GM18858 (cell line): ENCODE results near the gene FAM234A.
A peak's percentile ranks its signal among the peaks of the same experiment; 100 is the strongest.
"Not testable (repeated sequence)": the region's sequence is repeated elsewhere in the genome, so short reads cannot be mapped to it uniquely, and the experiment has no call there.

Experiments used
- ATAC-seq: cut with Tn5 transposase; IDR thresholded peaks from one replicate; pipeline ENCODE4 v1.9.1; 2021; ENCODE audit not compliant: unreplicated experiment

The FAM234A gene

GRCh38 chr16:234468-235305 is at the start of gene FAM234A:
TSS of gene FAM234A (plus strand) at chr16:234821. CDS start at chr16:254414, 19,593 bp downstream.
- ATAC-seq, result peak; percentile 66

GRCh38 chr16:185213-185612 is 49.4 kb upstream of the FAM234A start:
- no peak for ATAC-seq

- ATAC-seq, result no peak
These were observed 48.9 kb upstream of the FAM234A start for GRCh38 chr16:185691-186090.

GRCh38 chr16:187330-187729 is 47.3 kb upstream of the FAM234A start:
- ATAC-seq, result no peak

- no peak for ATAC-seq
These were observed 45.9 kb upstream of the FAM234A start for GRCh38 chr16:188674-189073.

GRCh38 chr16:189604-190186 is 44.9 kb upstream of the FAM234A start:
- no peak for ATAC-seq

GRCh38 chr16:191831-192230 is 42.8 kb upstream of the FAM234A start:
- no peak for ATAC-seq

GRCh38 chr16:192686-193085 is 41.9 kb upstream of the FAM234A start:
- no peak for ATAC-seq

GRCh38 chr16:193441-193840 is 41.2 kb upstream of the FAM234A start:
- ATAC-seq, result no peak

- ATAC-seq, result no peak
These were observed 40.1 kb upstream of the FAM234A start for GRCh38 chr16:194516-194915.

- no peak for ATAC-seq
These were observed 34.2 kb upstream of the FAM234A start for GRCh38 chr16:200388-200787.

GRCh38 chr16:203246-203645 is 31.4 kb upstream of the FAM234A start:
- no peak for ATAC-seq

GRCh38 chr16:204046-204445 is 30.6 kb upstream of the FAM234A start:
- ATAC-seq, result not testable (repeated sequence)

- ATAC-seq, result not testable (repeated sequence)
These were observed 25.3 kb upstream of the FAM234A start for GRCh38 chr16:209359-209758.

- not testable (repeated sequence) for ATAC-seq
These were observed 22.9 kb upstream of the FAM234A start for GRCh38 chr16:211631-212180.

- ATAC-seq, result no peak
These were observed 21.6 kb upstream of the FAM234A start for GRCh38 chr16:212999-213398.

- ATAC-seq, result no peak
These were observed 14.6 kb upstream of the FAM234A start for GRCh38 chr16:220021-220420.

- ATAC-seq, result no peak
These were observed 6.3 kb upstream of the FAM234A start for GRCh38 chr16:228151-228851.

- peak; percentile 55 for ATAC-seq
These were observed 5.5 kb upstream of the FAM234A start, which contains the start of gene LUC7L for GRCh38 chr16:228852-229730. TSS of gene LUC7L (minus strand) at chr16:229449. CDS start at chr16:229339, 110 bp downstream.

GRCh38 chr16:229731-230281 is 4.8 kb upstream of the FAM234A start:
- ATAC-seq, result no peak
